Esophagus muscularis mucosa (tissue), 4 donors: Measurements from ENCODE around the gene CHDH. TPM values are rescaled to one million over a fixed set of nuclear protein-coding genes. Genes with fewer than 3 reads are reported as not detected.

Source experiments
- DNase-seq: peaks from one replicate; pipeline ENCODE4 v3.0.0-alpha.2; 2017; ENCODE audit errors: extremely low spot score
- H3K27ac ChIP-seq, 4 donors: fragments of 200-600 bp; sonication (generic); replicated peaks in 1 of 4; 1 replicate in 3 of 4; 2 replicates in 1 of 4; pipeline ENCODE4 v1.5.1; 2016 to 2019; ENCODE audit warnings: mild to moderate bottlenecking in 1 of 4
- H3K27me3 ChIP-seq, 4 donors: fragments of 200-600 bp; sonication (generic); one replicate each; pipeline versions ENCODE4 v1.5.1 to v1.6.0; 2016 to 2019
- H3K36me3 ChIP-seq, 4 donors: fragments of 200-600 bp; sonication (generic); one replicate each; pipeline ENCODE4 v1.5.1; 2016 to 2019
- H3K4me1 ChIP-seq, 4 donors: fragments of 200-600 bp; sonication (generic); one replicate each; pipeline ENCODE4 v1.5.1; 2016 to 2019
- H3K4me3 ChIP-seq, 4 donors: fragments of 200-600 bp; sonication (generic); 1 replicate in 2 of 4; 2 replicates in 2 of 4; pipeline ENCODE4 v1.5.1; 2016 to 2019; ENCODE audit warnings: mild to moderate bottlenecking in 4 of 4, moderate library complexity in 1 of 4
- H3K9me3 ChIP-seq, 4 donors: fragments of 200-600 bp; sonication (generic); 1 replicate in 3 of 4; 2 replicates in 1 of 4; pipeline ENCODE4 v1.5.1; 2016 to 2019
- EP300 ChIP-seq: sonication (generic); formaldehyde crosslinking; IDR thresholded peaks from one replicate; pipeline ENCODE4 v1.6.1; 2017; ENCODE audit warnings: antibody characterized with exemption
- POLR2A ChIP-seq: fragments of 450-650 bp; IDR thresholded peaks from one replicate; pipeline ENCODE4 v1.6.1; 2017; ENCODE audit warnings: antibody characterized with exemption, moderate library complexity, mild to moderate bottlenecking, low read depth
- POLR2AphosphoS5 ChIP-seq, 2 donors: sonication (generic); formaldehyde crosslinking; IDR thresholded peaks; one replicate each; pipeline ENCODE4 v1.6.1; 2017; ENCODE audit warnings: antibody characterized with exemption in 2 of 2
- WGBS: methylation state at CpG from one replicate; pipeline ENCODE4 v1.1.5; 2018; 5-methylcytosine and 5-hydroxymethylcytosine counted together
- intact Hi-C: fragments of 100-400 bp; cut with DNase I; formaldehyde crosslinking; loops from one replicate; pipeline ENCODE4 v1.15.1; 2023
- total RNA-seq, 4 donors: library from RNA; depleted of rRNA; stranded (reverse); fragments of >200 nt; gene quantifications; one replicate each; pipeline versions ENCODE4 v1.1.0 to v1.2.1, GENCODE V29; 2016
- TF ChIP-seq, protein P1 (sequence below), 3 experiments: fragments of 200-600 bp in 2 of 3; fragments of 450-650 bp in 1 of 3; sonication (generic) in 2 of 3; IDR thresholded peaks; one replicate each; pipeline ENCODE4 v1.5.1; 2017 to 2019; ENCODE audit warnings: antibody characterized with exemption in 3 of 3, mild to moderate bottlenecking in 2 of 3, moderate library complexity in 1 of 3

The CHDH gene
- total RNA-seq, 4 donors from 2014 or later: 0.42 to 3.2 (median 1.7) TPM

DNA sequence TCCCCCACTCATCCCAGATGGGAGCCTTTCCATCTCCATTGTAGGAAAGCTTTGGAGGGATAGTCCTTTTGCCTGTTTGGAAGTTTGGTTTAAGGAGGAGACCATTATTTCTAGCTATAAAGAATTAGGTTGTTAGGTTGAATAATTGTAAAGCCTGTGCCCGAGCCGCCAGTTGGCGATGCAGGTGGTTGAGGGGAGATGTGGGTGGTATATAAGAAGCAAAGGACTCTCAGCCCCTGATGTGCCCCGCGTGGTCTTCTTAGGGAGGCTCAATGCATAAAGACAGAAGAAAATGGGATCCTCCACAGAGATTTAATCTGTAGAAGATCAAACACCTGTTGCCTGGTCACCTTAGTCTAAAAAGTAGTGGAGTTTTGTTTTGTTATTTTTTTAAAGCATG is 55.7 kb downstream of the CHDH start:
- Histone ChIP-seq H3K36me3 (no peaks in the 10 kb centered on the region), H3K27me3 (peaks cover 0 to 7% (median 3%) of the 10 kb centered on the region in 4 donors), H3K9me3 (no peaks in the 10 kb centered on the region), H3K27ac (no peak overlapping the region), H3K4me1 (no peaks in the 10 kb centered on the region), H3K4me3 (no peak overlapping the region)
- intact Hi-C loops: no loop called here
- DNase-seq: no peak
- TF ChIP-seq, protein P1, sequence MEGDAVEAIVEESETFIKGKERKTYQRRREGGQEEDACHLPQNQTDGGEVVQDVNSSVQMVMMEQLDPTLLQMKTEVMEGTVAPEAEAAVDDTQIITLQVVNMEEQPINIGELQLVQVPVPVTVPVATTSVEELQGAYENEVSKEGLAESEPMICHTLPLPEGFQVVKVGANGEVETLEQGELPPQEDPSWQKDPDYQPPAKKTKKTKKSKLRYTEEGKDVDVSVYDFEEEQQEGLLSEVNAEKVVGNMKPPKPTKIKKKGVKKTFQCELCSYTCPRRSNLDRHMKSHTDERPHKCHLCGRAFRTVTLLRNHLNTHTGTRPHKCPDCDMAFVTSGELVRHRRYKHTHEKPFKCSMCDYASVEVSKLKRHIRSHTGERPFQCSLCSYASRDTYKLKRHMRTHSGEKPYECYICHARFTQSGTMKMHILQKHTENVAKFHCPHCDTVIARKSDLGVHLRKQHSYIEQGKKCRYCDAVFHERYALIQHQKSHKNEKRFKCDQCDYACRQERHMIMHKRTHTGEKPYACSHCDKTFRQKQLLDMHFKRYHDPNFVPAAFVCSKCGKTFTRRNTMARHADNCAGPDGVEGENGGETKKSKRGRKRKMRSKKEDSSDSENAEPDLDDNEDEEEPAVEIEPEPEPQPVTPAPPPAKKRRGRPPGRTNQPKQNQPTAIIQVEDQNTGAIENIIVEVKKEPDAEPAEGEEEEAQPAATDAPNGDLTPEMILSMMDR (IDR thresholded peaks at IDR 0.05): no peak
- TF ChIP-seq EP300: no peak
- TF ChIP-seq POLR2AphosphoS5 (IDR thresholded peaks at IDR 0.05): no peak
- TF ChIP-seq POLR2A: no peak
- WGBS: 97% methylated on average over 5 of the region's 5 CpGs

DNA sequence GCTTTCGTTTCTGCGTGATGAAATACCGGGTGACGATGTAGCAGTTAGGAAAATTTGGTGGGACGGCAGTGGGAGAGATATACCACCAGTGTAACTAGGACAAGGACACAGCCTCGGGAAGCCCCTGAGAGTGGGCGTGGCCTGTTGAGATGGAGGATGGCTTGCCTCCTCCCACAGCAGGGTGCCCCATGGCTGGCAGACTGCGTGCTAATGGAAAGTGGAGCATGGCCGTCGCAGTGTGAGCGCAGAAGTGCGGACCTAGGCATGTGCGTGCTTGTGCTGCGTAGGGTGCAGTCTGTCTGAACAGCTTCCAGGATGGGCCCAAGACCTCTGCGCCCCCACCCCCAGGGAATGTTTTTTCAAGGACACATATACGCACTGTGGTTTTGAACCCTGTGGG is 56.8 kb downstream of the CHDH start:
- Histone ChIP-seq H3K4me3 (no peak overlapping the region), H3K27me3 (peaks cover 0 to 7% (median 1%) of the 10 kb centered on the region in 4 donors), H3K9me3 (no peaks in the 10 kb centered on the region), H3K36me3 (no peaks in the 10 kb centered on the region), H3K4me1 (no peaks in the 10 kb centered on the region), H3K27ac (no peak overlapping the region)
- 92% methylated on average over 16 of the region's 16 CpGs for WGBS
- intact Hi-C loops: no loop called here
- TF ChIP-seq POLR2A: no peak
- TF ChIP-seq EP300: no peak
- TF ChIP-seq POLR2AphosphoS5 (IDR thresholded peaks at IDR 0.05): no peak
- TF ChIP-seq, protein P1 (IDR thresholded peaks at IDR 0.05): no peak
- no peak for DNase-seq

DNA sequence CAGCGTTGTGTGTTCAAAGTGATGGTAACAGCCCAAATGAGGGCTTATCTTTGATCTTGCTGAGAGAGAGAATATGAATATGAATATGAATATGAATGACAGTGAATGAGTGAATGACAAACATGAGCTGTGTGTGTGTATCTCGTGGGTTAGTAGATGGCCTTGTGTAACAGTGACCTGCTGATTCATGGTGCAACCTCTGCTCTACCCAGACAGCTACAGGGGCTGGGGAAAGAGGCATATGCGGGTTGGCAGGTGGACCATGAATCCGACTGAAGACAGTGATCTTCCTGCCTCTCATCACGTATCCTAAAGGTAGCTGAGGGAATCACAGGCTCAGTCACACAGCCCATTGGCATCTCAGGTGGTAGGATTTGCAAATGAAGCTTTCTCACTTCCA is 58.2 kb downstream of the CHDH start:
- no peaks in the 10 kb centered on the region for H3K9me3 ChIP-seq
- intact Hi-C loops: no loop called here
- H3K27me3 ChIP-seq: peaks cover 0 to 7% (median 0%) of the 10 kb centered on the region in 4 donors
- H3K4me1 ChIP-seq: no peaks in the 10 kb centered on the region
- H3K4me3 ChIP-seq: no peak overlapping the region
- DNase-seq: no peak
- no peak overlapping the region for H3K27ac ChIP-seq
- 79% methylated on average over 5 of the region's 5 CpGs for WGBS
- H3K36me3 ChIP-seq: no peaks in the 10 kb centered on the region
- TF ChIP-seq, protein P1 (IDR thresholded peaks at IDR 0.05): no peak
- TF ChIP-seq EP300 (no peak), POLR2A (no peak), POLR2AphosphoS5 (IDR thresholded peaks at IDR 0.05) (no peak)

DNA sequence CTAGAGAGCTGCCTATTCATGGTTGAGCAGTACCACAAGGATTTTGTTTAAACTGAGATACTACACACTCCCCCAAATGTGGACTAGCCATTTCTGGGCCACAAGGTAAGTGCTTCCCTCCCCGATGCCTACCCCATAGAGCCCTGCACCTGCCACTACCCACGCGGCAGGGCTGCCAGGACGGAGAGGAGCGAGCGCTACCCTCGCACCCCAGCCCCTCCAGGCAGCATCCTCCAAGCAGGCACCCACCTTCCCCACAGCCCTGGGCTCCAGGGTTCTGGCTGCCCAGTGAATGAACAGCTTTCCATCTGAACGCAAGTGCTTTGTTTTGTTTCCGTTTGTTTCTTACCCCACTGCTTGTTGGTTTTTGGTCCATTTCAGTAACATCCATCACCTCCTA is 59.2 kb downstream of the CHDH start:
- H3K4me1 ChIP-seq: no peaks in the 10 kb centered on the region
- H3K27me3 ChIP-seq: peaks cover 0 to 7% (median 0%) of the 10 kb centered on the region in 4 donors
- 92% methylated on average over 9 of the region's 9 CpGs for WGBS
- H3K9me3 ChIP-seq: no peaks in the 10 kb centered on the region
- no peak overlapping the region for H3K4me3 ChIP-seq
- DNase-seq: no peak
- H3K36me3 ChIP-seq: no peaks in the 10 kb centered on the region
- intact Hi-C loops: no loop called here
- no peak overlapping the region for H3K27ac ChIP-seq
- TF ChIP-seq, protein P1 (IDR thresholded peaks at IDR 0.05): no peak
- TF ChIP-seq EP300 (no peak), POLR2AphosphoS5 (IDR thresholded peaks at IDR 0.05) (no peak), POLR2A (no peak)

DNA sequence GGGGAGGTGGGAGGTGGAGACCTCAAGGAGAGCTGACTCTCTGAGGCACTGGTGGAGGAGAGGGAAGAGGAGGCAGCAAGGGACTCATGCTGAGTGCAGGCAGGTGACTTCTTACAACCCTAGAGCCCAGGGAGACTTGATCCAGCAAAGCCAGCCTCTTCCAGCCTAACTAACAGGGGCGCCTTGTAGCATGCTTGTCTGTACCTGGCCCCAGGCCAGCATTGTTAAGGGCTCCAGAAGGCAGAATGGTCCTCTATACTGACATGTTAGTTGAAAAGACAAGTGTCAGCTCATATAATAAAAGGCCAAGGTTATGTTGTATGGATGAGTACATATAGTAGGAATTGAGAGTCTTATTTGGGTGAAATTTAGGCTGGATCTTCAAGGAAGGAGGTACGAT is 65.4 kb downstream of the CHDH start:
- 76% methylated on average over 2 of the region's 2 CpGs for WGBS
- Histone ChIP-seq H3K9me3 (no peaks in the 10 kb centered on the region), H3K4me1 (peaks cover 0 to 5% (median 3%) of the 10 kb centered on the region in 4 donors), H3K36me3 (no peaks in the 10 kb centered on the region), H3K27ac (no peak overlapping the region), H3K4me3 (no peak overlapping the region), H3K27me3 (no peaks in the 10 kb centered on the region)
- TF ChIP-seq, protein P1 (IDR thresholded peaks at IDR 0.05): no peak
- TF ChIP-seq POLR2A (no peak), EP300 (no peak), POLR2AphosphoS5 (IDR thresholded peaks at IDR 0.05) (no peak)
- intact Hi-C loops: no loop called here
- no peak for DNase-seq
